ENCODE measurements around the gene SCAND1.
"Not testable (repeated sequence)": the region's sequence is repeated elsewhere in the genome, so short reads cannot be mapped to it uniquely, and the experiment has no call there.

SCAND1 gene

DNA sequence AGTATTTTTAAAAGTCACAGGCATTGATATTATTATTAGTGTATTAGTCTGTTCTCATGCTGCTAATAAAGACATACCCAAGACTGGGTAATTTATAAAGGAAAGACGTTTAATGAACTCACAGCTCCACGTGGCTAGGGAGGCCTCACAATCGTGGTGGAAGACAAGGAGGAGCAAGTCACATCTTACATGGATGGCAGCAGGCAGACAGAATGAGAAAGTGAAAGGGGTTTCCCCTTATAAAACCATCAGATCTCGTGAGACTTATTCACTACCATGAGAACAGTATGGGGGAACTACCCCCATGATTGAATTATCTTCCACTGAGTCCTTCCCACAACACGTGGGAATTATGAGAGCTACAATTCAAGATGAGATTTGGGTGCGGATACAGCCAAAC, 5.0 kb upstream of the SCAND1 start:
- not testable (repeated sequence) for DNase-seq (ENCODE audit: low read depth)

DNA sequence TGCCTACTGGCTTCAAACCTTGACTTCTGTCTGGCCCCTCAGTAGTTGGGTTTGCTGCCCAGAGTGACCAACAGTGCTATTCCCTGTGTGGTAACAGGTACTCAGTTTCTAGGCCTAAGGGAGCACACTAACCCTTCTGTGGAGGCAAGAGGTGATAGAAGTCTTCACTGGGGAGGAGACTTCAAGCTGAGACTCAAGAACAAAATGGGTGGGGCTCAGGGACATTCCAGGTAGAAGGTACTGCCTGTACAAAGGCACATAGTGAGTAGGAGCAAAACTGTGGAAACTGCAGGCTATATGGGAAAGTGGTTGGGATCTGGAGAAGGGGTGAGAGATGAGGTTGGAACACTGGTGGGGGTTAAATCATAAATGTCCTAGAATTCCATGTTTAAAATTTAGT, 2.3 kb upstream of the SCAND1 start:
- DNase-seq (ENCODE audit: low read depth): no peak

DNA sequence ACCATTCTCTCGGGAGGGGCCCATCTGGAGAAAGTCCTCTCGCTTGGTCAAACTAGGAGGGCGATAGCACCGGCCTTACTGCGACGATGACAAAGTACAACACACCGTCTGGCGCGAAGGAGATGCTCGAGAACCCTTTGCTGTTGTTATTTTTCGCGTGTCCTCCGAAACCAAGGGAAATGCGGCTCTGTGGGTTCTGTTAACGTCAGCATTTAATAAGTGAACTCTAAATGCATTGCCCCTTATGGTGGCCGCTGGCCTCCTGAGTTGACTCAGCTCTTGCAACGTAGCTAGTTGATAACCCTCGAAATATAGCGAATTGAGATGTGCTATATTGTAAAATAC, 577 bp upstream of the SCAND1 start:
- DNase-seq (ENCODE audit: low read depth): no peak

DNA sequence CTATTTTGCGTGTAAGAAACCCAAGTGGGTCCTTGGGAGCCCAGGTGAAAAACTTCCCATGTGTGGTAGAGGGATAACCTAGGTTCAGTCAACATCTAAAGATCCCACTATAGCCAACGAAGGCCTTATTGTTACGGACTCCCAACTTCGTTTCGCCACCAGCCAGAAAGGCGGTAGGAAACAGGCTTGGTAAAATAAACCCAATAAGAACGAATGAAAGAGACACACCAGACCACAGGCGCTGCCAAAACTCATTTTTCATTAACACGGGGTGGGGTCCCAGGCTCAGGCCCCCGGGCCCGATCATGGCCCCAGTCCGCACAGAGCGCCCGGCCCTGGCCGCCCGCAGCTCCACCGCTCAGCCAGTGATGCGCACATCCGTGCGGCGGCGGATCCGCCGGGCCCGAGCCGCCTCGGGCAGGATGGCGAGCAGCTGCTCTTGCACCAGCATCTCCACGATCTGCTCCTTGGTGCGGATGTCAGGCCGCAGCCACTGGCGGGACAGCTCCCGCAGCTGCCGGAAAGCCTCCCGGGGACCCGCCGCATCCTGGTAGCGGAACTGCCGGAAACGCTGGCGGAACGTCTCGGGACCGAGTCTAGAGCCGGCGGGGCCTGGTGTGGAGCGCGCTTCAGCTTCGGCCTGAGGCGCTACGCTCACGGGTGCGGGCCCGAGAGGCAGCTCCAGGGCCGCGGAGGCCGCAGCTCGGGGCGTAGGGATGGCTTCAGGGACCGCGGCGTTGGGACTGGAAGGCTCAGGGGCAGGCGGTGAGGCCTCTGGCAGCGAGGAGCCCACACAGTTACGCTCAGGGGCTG, 709 bp downstream of the SCAND1 start:
- DNase-seq (ENCODE audit: low read depth): peak; percentile 41

DNA sequence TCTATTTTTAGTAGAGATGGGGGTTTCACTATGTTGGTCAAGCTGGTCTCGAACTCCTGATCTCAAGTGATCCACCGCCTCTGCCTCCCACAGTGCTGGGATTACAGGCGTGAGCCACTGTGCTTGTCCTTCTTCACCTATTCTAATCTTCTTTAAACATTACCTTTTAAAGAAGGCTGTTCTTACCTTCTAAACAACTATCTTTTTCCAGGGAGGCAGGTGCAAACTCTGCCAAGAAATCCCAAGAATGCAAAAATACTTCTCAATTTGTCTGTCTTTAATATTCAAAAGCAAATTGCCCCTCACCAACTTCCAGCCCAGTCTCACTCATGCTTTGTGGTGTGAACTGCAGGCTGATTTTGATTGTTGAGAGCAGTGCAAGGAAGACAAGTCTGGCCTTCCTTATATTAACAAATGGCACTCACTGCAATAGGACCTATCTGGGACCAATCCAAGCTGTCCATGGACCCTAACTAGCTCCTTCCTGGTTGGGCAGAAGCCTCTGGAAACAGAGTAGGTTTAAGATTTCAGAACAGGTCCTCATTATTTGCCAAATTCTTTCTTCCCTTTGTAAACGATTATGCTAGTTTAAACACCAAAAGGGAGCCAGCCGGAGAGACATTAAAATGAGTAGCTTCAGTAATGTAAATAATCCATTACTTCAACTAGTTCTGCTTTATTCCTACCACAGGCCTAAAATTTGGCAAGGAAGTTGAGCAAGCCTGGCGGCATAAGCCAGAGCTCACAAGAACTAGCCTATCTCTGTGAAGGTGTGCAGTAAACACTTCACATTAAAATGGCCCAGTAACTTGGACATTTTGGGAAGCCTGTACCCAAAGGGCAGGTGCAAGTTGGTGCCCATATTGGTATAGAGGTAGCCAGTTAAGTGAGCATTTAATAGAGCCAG, 1.6 kb downstream of the SCAND1 start:
- no peak for DNase-seq (ENCODE audit: low read depth)

DNA sequence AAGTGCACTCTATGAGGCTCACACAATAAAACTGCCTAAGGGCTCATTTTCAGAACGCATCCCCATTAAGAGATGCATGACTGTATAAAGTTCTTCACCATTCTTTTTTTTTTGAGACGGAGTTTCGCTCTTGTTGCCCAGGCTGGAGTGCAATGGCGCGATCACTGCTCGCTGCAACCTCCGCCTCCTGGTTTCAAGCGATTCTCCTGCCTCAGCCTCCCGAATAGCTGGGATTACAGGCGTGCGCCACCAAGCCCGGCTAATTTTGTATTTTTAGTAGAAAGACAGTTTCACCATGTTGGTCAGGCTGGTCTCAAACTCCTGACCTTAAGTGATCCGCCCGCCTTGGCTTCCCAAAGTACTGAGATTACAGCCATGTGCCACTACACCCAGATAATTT, 2.2 kb downstream of the SCAND1 start:
- DNase-seq (ENCODE audit: low read depth): not testable (repeated sequence)

DNA sequence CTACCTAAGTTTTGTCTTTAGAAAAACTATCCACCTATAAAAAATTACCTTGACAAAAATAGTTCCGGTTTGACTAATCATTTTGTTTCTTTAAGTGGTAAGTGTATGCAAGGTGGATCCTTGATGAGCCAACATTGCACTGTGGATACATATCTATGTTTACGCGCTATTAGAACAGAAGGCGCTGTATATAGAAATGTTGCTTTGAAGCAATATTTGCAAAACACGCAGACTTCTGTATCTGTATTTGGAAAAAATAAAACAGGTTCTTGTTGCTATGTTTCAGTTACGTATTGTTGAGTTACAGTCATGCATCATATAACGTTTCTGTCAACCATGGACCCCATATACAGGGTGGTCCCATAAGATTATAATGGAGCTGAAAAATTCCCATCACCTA, 4.2 kb downstream of the SCAND1 start:
- DNase-seq (ENCODE audit: low read depth): no peak

DNA sequence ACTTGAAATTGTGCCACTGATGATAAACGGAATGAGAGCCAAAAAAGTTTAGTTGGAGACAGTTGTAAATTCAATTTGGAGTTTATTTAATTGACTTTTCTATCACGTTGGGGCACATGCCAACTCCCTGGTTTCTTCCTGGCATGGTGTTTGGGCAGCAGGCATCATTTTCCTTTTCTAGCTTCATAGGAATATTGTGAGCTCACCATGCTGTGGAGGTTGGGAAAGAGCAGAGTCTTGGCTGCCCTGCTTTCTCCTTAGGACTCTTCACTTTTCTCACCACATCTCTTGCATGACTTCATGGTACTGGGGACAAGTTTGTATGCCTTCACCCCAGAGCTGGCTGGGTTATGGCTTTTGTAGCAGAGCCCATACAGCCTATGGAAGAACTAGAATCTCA, 6.4 kb downstream of the SCAND1 start:
- no peak for DNase-seq (ENCODE audit: low read depth)

DNA sequence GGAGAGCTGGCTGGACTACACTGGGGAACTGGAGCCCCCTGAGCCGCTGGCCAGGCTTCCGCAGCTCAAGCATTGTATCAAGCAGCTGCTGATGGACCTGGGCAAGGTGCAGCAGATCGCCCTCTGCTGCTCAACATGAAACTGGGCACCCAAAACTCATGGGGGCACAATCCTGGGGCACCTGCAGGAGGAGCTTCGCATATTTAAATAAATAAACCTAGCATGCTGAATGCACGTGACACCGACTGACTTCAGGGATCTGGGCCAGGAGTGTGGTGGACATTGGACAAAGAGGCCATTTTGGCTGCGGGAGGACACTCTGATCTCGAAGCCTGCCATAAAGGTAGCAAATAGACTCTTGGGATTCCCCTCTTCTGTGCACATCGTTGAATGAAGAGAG, 6.8 kb downstream of the SCAND1 start:
- DNase-seq (ENCODE audit: low read depth): no peak

DNA sequence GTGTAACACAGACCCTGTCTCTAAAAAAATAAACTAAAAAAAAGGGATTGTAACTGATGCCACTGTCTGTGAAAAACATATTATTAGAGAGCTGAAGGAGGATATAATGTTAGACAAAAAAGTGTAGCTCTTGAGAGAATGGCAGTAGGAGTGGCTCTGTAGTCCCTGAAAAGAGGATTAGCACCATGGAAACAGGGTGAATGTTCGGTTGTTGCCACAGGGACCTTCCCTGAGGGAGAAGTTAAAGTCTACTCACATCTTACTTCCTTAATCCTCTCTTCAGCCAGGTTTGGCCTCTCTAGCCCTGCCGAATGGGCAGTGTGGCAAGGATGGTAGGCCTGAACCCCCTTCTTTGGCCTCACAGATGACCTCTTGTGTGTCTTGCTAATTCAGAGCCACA, 12.1 kb downstream of the SCAND1 start:
- no peak for DNase-seq (ENCODE audit: low read depth)

DNA sequence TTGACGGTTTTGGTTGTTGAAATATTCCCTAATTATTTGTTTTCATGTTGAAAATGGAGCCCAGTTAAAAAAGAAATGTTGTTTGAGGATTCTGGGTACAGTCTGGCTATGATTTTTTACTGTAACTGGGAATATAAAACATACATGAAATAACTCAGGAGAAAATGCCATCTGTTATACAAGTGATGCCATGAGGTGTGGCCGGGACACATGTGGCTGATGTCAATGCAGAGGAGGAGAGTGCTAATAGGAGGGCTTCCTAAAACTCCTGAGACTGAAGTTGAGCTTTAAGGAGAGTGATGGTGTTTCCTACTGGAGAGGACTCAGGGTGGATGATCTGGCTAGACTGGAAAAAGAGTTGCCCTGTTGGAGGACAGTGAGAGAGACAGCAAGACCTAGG, 12.7 kb downstream of the SCAND1 start:
- DNase-seq (ENCODE audit: low read depth): no peak

DNA sequence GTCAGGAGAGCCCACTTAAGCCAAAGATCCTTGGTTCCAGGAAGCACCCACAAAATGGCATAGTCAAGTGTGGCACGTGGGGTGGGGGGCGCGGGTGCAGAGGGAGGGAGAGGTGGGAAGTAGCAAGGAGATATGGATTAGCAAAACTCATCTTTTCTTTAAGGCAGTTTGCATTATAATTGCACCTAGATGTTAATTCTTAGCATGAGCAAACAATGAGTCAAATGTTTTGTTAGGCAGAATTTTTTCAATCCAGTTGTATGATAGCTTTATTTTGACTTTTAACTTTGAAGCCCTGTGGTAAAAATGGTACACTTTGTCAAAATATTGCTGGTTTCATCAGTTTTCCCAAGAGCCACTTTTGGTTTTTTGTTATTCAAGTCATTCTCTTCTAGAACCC, 15.0 kb downstream of the SCAND1 start:
- DNase-seq (ENCODE audit: low read depth): no peak

DNA sequence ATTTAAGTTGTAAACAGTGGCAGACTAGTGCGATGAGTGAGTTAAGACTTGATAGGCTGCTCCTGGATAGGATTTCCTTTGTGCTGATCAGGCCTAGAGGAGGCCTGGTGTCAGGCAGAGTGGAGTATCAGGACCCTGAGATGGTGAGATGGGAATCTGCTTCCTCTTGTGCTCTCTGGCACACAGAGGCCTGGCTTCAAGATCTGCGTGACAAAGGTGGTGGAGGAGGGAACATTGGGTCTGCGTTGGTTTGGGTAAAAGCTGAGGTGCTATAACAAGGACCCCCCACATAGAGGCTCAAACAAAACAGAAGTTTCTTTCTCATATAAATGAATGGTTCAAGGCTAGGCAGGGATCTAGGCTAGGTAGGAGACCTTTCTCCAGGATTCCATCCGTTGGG, 20.3 kb downstream of the SCAND1 start:
- no peak for DNase-seq (ENCODE audit: low read depth)

DNA sequence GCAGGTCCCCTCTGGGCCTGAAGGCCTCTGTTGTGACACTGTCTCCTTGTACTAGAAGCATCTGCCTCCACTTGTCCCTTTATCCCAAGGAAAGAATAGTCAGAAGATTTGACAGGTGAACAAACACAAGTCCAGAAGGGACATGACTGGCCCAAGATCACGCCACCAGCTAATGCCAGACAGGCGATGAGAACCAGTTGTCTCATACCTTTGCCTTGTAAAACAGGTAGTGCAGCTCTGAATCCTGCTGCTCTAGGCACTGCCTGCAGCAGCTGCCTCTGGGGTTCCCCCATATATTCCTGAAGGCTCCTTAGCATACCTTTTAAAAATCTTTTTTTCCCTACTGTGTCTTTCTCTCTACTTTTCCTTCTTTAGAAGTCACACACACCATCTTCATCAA, 25.0 kb downstream of the SCAND1 start:
- no peak for DNase-seq (ENCODE audit: low read depth)

DNA sequence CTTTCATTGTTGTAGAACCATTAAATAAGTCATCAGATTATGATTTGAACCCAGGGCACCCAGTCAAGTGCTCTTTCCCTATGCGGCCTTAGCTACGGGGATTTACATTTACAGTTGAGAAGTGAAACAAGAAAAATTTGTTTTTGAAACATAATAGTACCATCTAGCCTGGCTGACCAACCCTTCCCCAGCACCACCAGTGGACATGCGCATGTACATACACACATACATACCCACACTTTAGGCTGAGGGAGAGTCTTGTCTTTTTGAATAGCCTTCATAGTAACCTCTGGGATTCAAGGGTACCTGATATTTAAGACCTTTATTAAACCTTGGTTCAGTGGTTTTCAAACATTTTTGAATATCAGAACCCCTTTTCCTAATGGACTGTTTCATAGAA, 33.8 kb downstream of the SCAND1 start:
- no peak for DNase-seq (ENCODE audit: low read depth)

DNA sequence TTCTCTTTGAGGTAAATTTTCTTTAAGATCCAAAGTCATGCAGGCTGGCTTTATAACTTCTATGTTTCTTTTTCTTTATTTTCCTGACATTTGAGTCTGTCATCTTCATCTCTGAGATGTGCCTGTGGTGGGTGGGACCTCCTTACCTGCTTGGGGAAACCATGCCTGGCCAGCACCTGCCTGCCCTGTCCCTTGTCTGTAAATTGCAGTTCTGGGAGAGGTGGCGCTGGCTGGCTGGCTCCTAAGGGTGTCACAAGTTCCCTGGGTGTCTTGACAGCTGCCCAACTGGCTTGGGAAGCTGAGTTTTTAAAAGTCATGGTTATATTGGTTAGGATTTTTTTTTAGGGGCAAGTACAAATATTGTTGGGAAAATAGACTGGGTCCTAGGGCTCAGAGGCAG, 36.3 kb downstream of the SCAND1 start:
- DNase-seq (ENCODE audit: low read depth): no peak

DNA sequence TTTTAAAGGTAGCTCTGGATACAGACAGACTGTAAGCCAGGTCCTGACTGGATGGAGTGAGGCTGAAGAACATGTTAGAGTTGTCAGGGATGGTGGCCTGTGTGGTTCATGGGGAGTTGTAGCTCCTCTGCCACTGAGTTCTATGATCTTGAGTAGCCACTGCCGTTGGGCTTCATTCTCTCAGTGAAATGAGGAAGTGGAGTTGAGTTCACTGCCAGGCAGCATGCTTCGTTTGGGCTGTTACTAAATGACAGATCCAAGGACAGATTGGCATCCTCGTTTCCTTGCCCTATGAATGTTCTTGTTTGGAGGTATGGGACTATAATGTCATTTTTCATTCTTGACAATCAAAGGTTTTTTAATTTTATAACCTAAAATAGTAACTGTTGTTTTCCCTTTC, 37.2 kb downstream of the SCAND1 start:
- DNase-seq (ENCODE audit: low read depth): no peak

DNA sequence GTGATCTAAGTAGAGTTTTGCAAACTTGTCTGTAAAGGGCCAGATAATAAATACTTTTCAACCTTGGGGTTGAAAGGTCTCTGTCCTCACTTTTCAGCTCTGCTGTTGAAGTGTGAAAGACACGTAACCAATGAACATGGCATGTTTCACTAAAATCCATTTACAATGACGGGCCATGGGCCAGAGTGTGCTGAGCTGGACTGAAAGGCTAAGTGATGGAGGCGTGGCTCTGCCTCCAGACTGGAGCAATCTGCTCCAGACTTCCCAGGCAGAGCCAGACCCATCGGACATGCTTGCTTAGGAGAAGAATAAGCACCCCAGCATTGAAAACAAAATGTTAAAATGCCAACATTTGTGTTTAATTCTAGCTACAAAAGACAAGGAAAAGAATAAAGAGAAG, 41.4 kb downstream of the SCAND1 start:
- DNase-seq (ENCODE audit: low read depth): no peak

DNA sequence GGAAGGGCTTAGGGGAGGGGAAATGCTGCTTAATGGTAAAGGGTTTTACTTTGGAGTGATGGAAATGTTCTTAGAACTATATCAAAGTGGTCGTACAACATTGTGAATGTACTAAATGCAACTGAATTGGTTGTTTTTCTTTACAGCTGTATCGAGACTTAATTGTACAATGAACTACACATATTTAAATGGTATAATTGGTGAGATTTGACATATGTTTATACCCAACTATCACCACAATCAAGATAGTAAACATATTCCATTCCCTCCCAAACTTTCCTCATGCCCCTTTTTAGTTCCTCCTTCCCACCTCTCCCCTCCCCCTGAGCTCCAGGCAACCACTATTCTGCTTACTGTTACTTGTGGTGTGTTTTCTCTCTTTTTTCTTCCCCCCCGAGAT, 44.0 kb downstream of the SCAND1 start:
- DNase-seq (ENCODE audit: low read depth): no peak

DNA sequence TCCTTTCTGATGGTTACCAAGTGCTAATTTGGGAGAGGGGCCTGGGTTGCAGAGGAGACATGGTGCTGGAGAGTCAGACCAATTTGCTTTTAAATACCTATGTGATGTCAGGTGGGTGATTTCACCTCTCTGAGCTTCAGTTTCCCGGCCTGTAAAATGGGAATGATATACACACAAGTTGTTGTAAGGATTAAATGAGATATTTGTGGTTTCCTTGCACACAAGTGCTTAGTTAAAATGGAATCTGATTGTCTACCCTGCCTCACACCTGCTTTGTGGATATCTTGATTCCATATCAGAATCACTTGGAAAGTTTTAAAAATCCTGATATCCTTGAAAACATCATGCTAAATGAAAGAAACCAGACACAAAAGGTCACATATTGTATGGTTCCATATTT, 44.5 kb downstream of the SCAND1 start:
- no peak for DNase-seq (ENCODE audit: low read depth)

DNA sequence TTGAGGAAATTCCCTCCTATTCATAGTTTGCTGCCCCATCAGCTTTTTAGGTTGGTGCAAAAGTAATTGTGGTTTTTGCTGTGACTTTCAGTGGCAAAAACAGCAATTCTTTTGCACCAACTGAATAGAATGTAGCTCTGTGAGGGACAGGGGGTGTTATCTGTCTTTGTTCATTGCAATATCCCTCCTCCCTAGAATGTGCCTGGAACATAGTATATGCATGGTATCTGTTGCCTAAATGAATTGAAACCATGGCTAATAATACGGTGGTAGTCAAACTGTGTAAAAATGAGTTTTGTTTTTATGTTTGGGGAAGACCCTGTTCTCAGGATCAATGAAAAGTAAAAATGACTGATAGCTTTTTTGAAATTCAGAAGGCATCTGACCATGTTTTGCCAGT, 45.1 kb downstream of the SCAND1 start:
- no peak for DNase-seq (ENCODE audit: low read depth)

DNA sequence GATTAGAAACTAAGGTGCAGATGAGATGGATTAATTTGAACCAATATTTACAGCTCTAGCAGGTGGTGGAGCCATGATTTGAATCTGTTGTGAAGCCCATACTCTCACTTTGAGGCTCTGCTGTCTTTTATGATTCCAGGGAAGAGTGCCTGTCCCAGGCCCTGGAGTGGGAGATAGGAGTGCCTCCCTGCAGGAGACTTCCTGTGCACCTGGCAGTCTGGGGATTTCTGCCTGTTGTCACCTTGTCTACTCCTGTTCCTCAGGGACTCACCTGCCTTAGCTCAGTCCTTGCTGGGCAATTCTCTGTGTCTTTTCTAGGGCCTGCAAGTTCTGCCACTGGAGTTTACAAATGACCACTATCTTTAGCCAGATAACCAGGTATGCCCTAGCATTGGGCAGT, 46.3 kb downstream of the SCAND1 start:
- DNase-seq (ENCODE audit: low read depth): no peak

DNA sequence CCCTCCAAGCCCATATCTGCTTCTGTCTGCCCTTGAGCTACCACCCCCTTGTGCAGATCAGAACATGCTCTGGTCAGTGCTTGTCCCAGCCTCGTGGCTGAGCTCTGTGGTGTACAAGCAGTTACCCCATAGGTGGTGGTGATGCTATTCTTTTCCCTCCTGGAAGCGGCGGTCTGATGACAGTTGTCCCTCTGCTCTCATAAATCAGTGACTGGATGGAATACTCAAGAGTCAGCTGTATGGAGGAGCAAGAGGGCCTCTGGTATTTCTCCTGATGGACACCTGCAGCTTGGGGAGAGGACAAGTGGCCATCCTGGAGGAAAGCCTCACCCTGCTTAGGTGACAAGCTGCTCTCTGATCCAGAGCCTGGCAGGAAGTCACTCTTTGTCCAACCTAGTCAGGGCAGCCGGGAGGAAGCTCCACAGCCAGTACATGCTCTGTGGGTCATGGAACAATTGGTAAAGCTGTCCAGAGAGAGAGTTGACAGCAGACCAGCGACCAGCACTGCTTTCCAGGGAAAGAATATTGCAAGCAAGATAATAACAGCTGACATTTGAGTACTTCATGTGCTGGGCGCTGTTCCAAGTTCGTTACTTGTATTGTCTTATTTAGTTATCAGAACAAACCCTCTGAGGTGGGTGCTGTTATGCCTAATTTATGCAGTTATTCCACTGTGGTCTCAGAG, 47.1 kb downstream of the SCAND1 start:
- no peak for DNase-seq (ENCODE audit: low read depth)

Data from stimulated activated CD8-positive, alpha-beta memory T cell treated with anti-CD3 and anti-CD28 coated beads, Interleukin-12 subunit alpha, Interleukin-12 subunit beta, amount 100 ng/mL, for 4 hours (primary cell).